Cerebellar cortex (tissue), 1 donor: Measurements from ENCODE around the gene PPFIA1.
A peak's percentile ranks its signal among the peaks of the same experiment; 100 is the strongest.
"Not testable (repeated sequence)": the region's sequence is repeated elsewhere in the genome, so short reads cannot be mapped to it uniquely, and the experiment has no call there.

Source experiments
- DNase-seq: peaks from one replicate; pipeline ENCODE4 v3.0.0-alpha.2; 2015; ENCODE audit warnings: low spot score

PPFIA1 gene

GRCh38 chr11:70251659-70252321 lies 18.7 kb upstream of the PPFIA1 start:
- DNase-seq: no peak

DNA sequence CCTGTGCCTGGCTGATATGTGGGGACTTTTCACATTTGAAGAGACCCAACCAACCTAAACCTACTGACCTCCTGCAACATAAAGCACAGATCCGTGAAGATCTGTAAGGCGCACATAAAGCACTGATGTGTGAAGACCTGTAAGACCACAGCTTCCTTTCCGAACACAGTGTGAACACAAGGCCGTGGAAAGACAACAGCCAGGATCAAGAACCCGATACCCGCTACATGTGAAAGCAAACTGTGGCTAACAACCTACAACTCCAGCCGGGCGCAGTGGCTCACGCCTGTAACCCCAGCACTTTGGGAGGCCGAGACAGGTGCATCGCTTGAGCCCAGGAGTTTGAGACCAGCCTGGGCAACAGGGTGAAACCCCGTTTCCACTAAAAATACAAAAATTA lies 17.6 kb upstream of the PPFIA1 start:
- DNase-seq: no peak

DNA sequence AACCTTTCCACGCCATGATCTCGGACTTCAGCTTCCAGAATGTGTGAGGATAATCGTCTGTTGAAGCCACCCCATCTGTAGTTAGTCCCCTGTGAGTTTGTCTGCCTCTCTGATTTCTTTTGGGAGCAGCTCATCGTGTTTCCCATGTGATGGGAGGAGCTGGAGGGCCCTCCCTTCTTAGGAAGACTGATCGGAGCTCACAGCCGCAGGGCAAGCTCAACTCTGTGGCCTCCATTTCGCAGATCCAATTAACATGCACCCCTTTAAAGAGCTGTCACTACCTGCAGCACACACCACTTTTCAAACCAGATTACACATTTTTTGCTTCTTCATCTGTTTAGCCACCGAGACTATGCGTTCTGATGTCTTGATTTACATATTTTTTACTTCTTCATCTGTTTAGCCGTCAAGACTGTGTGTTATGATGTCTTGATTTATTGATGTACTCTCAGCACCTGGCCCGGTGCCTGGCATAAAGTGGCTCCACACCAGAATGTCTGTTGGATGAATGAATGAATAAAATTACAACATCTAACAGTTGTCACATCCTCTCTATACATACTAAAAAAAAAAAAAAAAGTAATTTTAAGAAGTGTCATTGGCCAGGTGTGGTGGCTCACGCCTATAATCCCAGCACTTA lies 14.9 kb upstream of the PPFIA1 start:
- DNase-seq: no peak

DNA sequence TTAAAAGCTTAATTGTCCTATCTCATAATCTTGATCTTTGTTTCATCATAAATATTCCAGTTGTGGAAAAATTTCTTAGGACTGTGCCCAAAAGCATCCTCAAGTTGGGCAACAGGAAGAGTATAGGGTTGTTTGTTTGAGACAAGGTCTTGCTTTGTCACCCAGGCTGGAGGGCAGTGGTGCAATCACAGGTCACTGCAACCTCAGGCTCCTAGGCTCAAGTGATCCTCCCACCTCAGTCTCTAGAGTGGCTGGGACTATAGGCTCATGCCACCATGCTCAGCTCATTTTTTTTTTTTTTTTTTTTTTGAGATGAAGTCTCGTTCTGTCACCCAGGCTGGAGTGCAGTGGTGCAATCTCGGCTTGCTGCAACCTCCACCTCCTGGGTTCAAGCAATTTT lies 11.4 kb upstream of the PPFIA1 start:
- not testable (repeated sequence) for DNase-seq

DNA sequence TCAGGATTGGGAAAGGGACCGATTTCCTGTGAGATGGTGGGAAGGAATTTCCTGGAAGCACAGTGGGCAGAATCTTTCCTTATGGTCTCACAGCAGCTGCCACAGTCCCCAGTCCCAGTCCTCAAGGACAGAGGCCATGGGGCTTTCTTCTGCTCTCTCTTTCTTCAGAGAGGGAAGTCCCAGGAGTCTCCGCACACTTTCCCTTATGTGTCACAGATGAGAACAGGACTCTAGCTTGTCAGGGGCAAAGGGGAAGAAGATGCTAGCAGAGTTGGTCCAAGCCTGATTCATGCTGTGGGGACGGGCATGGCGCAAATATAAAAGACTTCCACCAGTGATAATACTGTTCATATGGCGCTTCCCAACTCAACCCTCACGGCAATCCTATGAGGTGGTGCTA lies 7.5 kb upstream of the PPFIA1 start:
- DNase-seq: no peak

GRCh38 chr11:70263363-70263762 lies 7.1 kb upstream of the PPFIA1 start:
- no peak for DNase-seq

- no peak for DNase-seq
Observed at GRCh38 chr11:70265341-70265740, 5.1 kb upstream of the PPFIA1 start.

DNA sequence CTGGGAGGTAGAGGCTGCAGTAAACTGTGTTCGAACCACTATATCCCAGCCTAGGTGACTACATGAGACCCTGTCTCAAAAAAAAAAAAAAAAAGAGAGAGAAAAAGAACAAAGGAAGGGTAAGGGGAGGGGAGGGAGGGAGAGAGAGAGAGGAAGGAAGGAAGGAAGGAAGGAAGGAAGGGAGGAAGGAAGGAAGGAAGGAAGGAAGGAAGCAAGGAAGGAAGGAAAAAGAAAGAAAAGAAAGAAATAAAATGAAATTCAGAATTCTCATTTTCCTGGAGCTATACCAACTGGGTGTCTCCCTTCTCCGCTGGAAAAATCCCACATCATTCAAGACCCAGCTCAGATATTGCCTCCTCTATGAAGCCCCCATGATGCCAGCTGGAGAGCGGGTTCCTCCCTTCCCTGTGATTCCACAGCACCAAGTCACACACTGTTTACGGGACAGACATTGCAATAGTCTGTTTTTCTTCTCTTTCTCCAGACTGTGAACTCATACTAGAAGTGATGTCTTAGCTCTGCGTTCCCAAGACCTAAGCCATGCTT lies 3.0 kb upstream of the PPFIA1 start:
- no peak for DNase-seq

- DNase-seq: no peak
Observed at GRCh38 chr11:70268526-70268925, 2.0 kb upstream of the PPFIA1 start.

DNA sequence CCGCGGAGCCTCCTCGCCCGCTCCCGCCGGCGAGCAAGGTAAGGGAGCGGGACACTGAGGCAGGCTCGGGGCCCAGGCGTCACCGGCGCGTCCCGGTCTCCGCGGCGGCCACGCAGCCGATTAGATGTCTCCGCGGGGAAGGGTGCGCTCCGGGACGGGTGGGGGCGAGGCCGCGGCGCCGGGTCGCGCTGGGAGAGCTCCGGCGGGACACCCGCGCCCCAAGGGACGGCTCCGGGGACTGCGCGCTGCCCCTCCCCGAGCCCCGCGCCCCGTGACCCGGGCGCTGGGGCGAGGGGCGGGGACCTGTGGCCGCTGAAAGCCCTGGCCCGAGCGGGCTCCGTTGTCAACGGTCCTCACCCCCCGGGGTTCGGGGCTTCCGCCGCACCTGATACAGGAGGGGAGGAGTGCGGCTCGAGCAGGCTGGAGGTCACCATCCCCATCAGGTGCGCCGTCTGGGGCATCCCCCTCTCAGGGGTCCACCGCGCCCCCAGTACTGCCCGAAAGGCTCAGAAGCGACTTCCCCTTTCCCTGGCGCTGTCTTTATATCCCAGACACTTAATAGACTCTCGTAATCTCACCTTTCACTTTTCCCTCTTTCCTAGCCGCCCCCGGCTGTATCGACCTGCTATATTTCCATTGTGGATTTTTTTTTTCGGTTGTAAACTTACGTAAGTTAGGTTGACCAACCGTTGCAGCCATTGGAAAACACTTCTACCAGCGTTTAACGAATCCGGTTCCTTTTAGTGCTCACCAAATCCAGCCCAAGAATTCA lies 573 bp downstream of the PPFIA1 start:
- no peak for DNase-seq

DNA sequence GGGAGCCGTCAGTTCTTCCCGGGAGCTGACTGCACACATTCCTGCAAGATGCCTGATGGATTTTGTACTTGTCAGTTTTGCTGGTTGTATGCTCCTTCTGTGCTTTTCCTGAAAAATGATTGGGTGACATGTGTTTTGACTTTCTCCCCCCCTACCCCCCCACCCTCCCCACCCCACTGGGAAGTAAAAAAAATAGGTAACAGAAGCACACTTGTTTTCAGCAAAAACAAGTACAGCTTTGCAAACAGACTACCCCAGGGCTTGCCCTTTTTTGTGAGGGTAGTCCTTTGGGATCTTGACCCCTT lies 1.1 kb downstream of the PPFIA1 start:
- DNase-seq: no peak

DNA sequence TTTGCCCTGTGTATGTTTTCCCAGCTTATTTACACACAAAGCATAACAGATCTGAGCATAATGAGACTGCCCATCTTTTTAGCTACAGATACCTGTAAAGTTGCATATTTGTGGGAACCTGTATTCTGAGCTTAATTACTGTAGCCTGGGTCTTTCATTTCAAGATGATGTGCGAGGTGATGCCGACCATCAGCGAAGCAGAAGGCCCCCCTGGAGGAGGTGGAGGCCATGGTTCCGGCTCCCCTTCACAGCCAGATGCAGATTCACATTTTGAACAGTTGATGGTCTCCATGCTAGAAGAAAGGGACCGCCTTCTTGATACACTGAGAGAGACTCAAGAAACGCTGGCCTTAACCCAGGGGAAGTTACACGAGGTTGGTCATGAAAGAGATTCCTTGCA lies 1.5 kb downstream of the PPFIA1 start:
- DNase-seq: no peak

DNA sequence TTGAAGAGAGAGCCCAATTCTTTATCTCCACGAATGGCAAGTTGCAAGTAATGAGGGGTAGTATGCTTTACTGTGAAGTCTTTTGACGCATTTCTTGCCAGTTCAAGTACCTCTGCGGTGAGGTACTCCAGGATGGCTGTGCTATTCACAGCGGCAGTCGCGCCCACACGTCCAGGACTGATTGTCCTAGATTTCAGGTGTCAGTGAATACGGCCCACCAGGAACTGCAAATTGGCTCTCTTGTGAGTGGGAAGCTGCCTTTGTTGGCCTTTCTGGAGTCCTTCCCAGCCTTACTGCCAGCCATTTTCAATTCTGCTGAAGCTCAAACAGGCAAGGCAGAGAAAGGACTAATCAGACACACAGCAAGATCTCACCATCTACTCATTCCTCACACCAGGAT lies 8.5 kb downstream of the PPFIA1 start:
- DNase-seq: peak; percentile 76

- peak; percentile 33 for DNase-seq
Observed at GRCh38 chr11:70281156-70281609, 10.7 kb downstream of the PPFIA1 start.

DNA sequence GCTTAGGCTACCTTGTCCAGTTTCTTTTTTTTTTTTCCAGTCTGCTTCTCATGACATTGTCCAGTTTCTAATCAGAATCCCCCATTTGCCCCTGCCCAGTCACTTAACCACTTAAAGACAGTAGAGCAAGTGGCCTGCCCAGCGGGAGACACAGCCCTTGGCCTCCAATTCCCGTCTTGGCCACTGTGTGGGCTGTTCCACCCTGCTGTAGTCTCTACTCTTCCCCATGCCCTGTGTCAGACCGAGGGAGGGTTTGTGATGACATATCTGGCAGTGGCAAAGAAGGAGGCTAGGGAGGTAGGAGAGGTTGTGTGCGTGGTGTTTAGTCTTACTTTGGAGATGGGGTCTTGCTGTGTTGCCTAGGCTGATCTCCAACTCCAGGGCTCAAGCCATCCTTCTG lies 11.5 kb downstream of the PPFIA1 start:
- no peak for DNase-seq

GRCh38 chr11:70288721-70289120 lies 18.2 kb downstream of the PPFIA1 start:
- DNase-seq: no peak

DNA sequence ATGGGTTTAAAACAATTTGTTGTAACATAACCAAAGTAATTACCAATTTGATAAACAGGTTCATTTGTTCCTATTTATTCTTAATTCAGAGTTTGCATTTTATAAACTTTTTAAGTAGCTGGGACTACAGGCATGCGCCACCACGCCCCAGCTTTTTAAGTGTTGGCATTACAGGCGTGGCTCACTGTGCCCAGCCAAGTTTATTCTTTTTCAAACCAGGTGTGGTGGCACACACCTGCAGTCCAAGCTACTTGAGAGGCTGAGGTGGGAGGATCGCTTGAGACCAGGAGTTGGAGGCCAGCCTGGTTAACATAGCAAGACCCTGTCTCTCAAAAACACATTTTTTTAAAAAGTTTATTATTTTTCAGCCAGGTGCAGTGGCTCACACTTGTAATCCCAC lies 19.1 kb downstream of the PPFIA1 start:
- DNase-seq: no peak

DNA sequence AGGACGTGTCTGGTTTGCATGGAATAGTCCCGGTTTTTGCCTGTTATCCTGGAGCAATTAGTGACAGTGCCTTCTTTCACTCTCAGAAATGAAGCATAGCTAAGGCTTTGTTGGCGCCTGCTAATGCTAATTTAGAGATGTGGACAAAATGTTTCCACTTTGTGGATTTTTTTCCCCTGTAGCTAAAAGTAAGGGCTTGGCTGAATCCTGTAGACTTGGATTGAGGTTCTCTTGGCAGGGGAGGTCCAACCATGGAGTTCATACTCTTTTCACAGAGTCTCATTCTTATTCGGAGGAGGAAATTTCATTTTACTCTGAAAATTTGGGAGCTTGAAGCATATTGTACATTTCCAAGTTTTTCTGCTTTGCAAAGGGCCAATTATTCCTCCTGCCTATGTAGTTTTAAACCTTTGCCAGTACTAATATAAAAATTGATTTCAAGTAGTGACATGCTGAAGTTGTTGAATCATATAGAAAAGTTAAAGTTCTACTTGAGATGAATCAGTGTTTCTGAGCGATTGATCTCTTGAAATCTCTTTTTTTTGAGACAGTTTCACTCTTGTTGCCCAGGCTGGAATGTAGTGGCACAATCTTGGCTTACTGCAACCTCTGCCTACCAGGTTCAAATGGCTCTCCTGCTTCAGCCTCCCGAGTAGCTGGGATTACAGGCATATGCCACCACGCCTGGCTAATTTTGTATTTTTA lies 20.0 kb downstream of the PPFIA1 start:
- no peak for DNase-seq

- no peak for DNase-seq
Observed at GRCh38 chr11:70292166-70292565, 21.7 kb downstream of the PPFIA1 start.

GRCh38 chr11:70292863-70293262 lies 22.4 kb downstream of the PPFIA1 start:
- DNase-seq: no peak

DNA sequence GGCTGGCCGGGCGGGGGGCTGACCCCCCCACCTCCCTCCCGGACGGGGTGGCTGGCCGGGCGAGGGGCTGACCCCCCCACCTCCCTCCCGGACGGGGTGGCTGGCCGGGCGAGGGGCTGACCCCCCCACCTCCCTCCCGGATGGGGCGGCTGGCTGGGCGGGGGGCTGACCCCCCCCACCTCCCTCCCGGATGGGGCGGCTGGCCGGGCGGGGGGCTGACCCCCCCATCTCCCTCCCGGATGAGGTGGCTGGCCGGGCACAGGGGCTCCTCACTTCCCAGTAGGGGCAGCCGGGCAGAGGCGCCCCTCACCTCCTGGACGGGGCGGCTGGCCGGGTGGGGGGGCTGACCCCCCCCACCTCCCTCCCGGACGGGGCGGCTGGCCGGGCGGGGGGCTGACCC lies 24.7 kb downstream of the PPFIA1 start:
- DNase-seq: not testable (repeated sequence)

GRCh38 chr11:70296681-70297080 lies 26.2 kb downstream of the PPFIA1 start:
- DNase-seq: no peak

GRCh38 chr11:70297341-70297740 lies 26.9 kb downstream of the PPFIA1 start:
- no peak for DNase-seq
